22Rv1 (cell line): ENCODE data around the gene TMTC4.
"Not testable (repeated sequence)": the region's sequence is repeated elsewhere in the genome, so short reads cannot be mapped to it uniquely, and the experiment has no call there.

Source experiments
- H3K27ac ChIP-seq: fragments of 450-650 bp; 2 replicates; pipeline ENCODE4 v1.5.1; 2017
- ZFX ChIP-seq: fragments of 450-650 bp; IDR thresholded peaks from 2 replicates; pipeline ENCODE4 v1.6.1; 2017; ENCODE audit warnings: antibody characterized with exemption, borderline replicate concordance
- TF ChIP-seq, protein P1 (sequence below): fragments of 450-650 bp; IDR thresholded peaks from 2 replicates; pipeline ENCODE4 v1.5.1; 2017; ENCODE audit warnings: mild to moderate bottlenecking

The TMTC4 gene

DNA sequence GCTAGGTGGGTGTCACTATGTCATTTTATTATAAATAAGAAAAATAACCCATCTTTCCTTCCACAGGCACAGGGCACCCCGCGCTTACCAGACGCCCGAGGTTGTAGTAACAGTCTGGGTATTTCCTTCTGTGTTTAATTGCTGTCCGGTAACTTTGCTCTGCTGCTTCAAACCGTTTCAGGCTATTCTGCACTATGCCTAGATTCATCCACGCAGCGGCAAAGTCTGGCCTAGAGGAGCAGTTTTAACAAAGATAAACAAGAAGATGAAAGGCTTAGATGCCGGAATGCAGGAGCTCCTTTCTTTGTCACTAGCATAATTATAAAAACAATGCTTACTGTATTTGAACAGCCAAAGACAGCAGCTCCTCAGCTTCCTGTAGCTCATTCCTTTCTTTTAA is 49.1 kb downstream of the TMTC4 start:
- TF ChIP-seq, protein P1, sequence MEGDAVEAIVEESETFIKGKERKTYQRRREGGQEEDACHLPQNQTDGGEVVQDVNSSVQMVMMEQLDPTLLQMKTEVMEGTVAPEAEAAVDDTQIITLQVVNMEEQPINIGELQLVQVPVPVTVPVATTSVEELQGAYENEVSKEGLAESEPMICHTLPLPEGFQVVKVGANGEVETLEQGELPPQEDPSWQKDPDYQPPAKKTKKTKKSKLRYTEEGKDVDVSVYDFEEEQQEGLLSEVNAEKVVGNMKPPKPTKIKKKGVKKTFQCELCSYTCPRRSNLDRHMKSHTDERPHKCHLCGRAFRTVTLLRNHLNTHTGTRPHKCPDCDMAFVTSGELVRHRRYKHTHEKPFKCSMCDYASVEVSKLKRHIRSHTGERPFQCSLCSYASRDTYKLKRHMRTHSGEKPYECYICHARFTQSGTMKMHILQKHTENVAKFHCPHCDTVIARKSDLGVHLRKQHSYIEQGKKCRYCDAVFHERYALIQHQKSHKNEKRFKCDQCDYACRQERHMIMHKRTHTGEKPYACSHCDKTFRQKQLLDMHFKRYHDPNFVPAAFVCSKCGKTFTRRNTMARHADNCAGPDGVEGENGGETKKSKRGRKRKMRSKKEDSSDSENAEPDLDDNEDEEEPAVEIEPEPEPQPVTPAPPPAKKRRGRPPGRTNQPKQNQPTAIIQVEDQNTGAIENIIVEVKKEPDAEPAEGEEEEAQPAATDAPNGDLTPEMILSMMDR = no peak
- TF ChIP-seq ZFX = no peak
- no peak overlapping the region for H3K27ac ChIP-seq

DNA sequence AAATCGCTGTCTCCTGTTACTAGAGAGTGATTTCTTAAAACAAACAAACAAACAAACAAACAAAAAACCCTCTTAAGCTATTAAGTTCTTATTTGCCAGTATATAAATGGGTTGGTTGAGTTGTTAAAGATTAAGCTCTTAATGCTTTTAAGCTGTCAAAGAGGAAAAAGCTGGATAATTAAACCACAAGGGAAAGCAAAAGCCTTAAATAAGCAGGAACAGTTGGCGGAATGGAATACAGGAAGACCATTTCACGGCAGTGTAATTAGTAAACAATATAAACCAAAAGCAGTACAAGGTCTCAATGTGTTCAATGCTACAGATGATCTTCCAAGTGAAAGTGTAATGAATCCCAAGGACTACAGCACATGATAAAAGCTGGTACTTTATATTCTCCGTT is 53.8 kb downstream of the TMTC4 start:
- TF ChIP-seq ZFX = no peak
- TF ChIP-seq, protein P1 = no peak
- H3K27ac ChIP-seq = no peak overlapping the region

DNA sequence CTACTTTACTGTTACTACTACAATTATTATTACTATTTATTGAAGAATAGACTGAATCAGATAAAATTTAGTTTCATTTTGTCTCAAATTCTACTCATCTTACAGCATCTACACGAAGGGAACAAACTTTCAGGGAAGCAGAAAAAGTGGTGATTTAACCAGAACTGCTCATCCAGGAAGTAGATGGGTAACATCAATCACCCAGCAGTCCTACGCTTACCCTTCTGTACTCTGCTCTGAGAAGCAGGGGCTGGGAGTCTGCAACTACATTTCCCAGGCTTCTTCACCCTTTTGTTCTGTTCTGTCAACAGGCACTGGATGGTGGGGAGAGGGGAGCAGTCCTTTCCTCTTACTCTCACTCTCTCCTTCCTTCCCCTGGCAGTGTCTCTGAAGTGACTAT is 54.7 kb downstream of the TMTC4 start:
- no peak overlapping the region for H3K27ac ChIP-seq
- no peak for TF ChIP-seq ZFX
- TF ChIP-seq, protein P1 = no peak

DNA sequence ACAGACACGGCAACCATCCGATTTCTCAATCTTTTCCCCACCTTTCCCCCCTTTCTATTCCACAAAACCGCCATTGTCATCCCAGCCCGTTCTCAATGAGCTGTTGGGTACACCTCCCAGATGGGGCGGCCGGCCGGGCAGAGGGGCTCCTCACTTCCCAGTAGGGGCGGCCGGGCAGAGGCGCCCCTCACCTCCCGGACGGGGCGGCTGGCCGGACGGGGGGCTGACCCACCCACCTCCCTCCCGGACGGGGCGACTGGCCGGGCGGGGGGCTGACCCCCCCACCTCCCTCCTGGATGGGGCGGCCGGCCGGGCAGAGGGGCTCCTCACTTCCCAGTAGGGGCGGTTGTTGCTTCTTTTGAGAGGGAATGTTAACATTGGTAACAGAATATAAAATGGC is 55.7 kb downstream of the TMTC4 start:
- H3K27ac ChIP-seq = not testable (repeated sequence)

DNA sequence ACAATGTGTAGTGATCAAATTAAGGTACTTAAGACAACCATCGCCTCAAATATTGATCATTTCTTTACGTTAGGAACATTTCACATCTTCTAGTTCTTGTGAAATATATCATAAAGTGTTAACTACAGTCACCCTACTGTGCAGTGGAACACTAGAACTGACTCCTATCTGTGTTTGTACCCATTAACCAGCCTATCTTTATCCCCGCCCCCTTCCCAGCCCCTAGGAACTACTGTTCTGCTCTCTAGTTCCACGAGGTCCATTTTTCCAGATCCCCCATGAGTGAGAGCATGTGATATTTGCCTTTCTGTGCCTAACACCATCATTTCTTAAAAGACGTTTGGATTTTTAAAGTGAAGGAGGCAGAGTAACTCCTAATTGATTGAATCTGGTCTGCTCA is 61.6 kb downstream of the TMTC4 start:
- TF ChIP-seq, protein P1 = no peak
- no peak for TF ChIP-seq ZFX
- H3K27ac ChIP-seq = no peak overlapping the region

DNA sequence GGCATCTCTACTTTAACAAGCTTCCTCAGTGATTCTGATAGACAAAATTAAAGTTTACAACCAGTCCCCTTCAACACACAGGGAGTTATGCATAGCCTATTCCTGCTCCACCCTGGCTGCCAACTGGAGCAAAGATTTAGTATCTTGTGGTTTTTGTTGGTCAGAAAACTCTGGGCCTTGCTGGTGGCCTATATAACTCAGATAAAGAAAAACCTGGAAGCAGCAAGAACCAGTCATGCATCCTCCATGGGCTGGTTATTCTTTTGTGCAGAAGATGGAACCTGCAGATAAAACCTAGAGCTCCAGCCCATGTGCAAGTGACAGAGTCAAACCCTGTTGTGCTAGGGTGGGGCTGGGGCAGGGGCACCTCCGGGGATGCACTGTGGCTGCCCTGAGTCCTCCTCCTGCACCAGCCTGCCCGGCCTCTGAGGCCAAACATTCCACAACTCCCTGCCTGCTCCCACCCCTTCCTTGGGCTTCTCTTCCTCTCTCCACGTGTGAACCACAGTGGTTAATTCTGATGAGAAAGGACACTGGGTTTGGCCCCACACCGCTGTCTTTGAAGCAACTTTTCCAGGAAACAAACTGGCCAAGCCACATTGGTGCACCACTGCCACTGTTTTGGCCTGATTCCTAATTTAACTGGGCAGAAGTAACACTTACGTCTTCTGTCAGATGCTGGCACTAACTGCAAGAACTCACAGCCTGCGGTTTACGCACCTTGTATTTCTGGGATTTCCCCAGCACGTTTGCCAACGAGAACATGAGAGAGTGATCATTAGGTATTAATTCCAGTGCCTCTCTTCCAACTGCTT is 62.7 kb downstream of the TMTC4 start:
- H3K27ac ChIP-seq = no peak overlapping the region
- TF ChIP-seq, protein P1 = no peak
- no peak for TF ChIP-seq ZFX

DNA sequence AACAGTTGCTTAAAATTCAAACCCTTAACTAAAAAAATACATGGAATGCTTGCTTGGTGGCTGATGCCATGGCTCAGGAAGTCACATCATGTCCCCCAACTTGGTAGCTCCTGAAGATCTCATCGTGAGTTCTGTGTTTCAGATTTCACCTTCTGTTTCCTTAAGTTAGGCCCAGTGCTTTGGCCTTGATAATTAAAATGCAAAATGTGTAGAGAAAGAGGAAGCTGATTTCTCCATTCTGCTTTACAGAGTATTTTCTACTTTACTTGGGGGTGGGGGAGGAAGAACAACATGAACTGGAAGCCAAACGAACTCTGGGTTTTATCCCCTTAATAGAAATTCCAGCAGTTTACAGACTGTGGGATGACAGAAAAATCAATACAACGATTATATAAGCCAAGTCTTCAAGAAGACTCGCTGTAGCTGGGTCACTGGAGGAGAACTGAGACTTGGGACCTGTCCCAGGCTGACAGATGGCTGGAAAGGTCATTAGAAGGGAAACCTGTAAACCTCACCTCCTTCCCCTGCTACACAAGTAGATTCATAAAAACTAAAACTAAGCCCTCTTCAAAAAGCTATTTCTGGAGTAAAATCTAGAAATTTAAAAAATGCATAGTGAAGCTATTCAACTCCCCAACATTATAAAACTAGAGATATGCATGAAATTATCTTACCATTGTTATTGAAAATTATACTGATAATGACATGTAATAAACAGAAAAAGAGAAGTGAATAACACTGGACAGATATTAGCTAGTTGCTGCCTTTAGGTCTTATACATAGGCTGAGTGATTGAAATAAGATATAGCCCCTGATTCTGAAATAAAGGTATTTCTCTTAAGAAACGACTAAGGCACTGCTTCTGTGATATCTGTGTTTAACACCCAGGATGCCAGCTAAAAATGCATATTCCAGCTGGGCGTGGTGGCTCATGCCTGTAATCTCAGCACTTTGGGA is 63.9 kb downstream of the TMTC4 start:
- TF ChIP-seq, protein P1 = no peak
- TF ChIP-seq ZFX = no peak
- H3K27ac ChIP-seq = no peak overlapping the region
